Small intestine (tissue), 7 donors: ENCODE results near the gene GNPAT. TPM values are rescaled to one million over a fixed set of nuclear protein-coding genes. Genes with fewer than 3 reads are reported as not detected.

Experiments used
- DNase-seq, 2 donors: peaks; one replicate each; pipeline versions ENCODE4 v3.0.0 to v3.0.0-alpha.2; 2013
- FAIRE-seq: peaks from 2 replicates; lab custom pipeline; 2012; peaks lifted over from hg19 to GRCh38; lab: Jason Lieb, UNC
- H3K27ac ChIP-seq, 3 donors: one replicate each; pipeline ENCODE4 v1.5.1; 2013; ENCODE audit warnings: low read length in 2 of 3, mild to moderate bottlenecking in 2 of 3, control low read depth in 1 of 3, inconsistent platforms in 1 of 3, low read depth in 1 of 3, moderate library complexity in 1 of 3
- H3K27me3 ChIP-seq, 3 donors: one replicate each; pipeline ENCODE4 v1.6.1; 2013; ENCODE audit warnings: low read length in 3 of 3, inconsistent platforms in 1 of 3; ENCODE audit not compliant: control insufficient read depth in 3 of 3, insufficient read depth in 3 of 3
- H3K36me3 ChIP-seq, 3 donors: one replicate each; pipeline ENCODE4 v1.6.1; 2013; ENCODE audit warnings: low read length in 3 of 3, inconsistent platforms in 1 of 3, low read depth in 1 of 3, mild to moderate bottlenecking in 1 of 3, moderate library complexity in 1 of 3; ENCODE audit not compliant: control insufficient read depth in 3 of 3, insufficient read depth in 2 of 3
- H3K4me1 ChIP-seq, 3 donors: one replicate each; pipeline ENCODE4 v1.6.1; 2013; ENCODE audit warnings: low read length in 2 of 3, inconsistent platforms in 1 of 3, low read depth in 1 of 3, mild to moderate bottlenecking in 1 of 3, moderate library complexity in 1 of 3; ENCODE audit not compliant: control insufficient read depth in 3 of 3, insufficient read depth in 2 of 3
- H3K4me3 ChIP-seq, 3 donors: one replicate each; pipeline ENCODE4 v1.5.1; 2013; ENCODE audit warnings: low read length in 3 of 3, control low read depth in 1 of 3, inconsistent platforms in 1 of 3, low read depth in 1 of 3, mild to moderate bottlenecking in 1 of 3, moderate library complexity in 1 of 3
- H3K9me3 ChIP-seq, 2 donors: one replicate each; pipeline ENCODE4 v1.6.1; 2013; ENCODE audit warnings: low read depth in 1 of 2, low read length in 1 of 2; ENCODE audit not compliant: control insufficient read depth in 2 of 2, insufficient read depth in 1 of 2
- WGBS, 3 donors: extraction: QIAGEN DNeasy Blood & Tissue Kit; methylation state at CpG; one replicate each; pipeline ENCODE4 v1.1.7; 2013; 5-methylcytosine and 5-hydroxymethylcytosine counted together
- polyA plus RNA-seq, 4 donors: library from polyadenylated mRNA; stranded (reverse) in 3 of 4; unstranded in 1 of 4; fragments of 200-250 nt in 3 of 4; fragments of 120-200 nt in 1 of 4; gene quantifications; one replicate each; pipeline versions ENCODE4 v1.2.1 to v1.2.3, GENCODE V29; 2013
- donor health status: healthy with polysubstance abuse.
- donor health status: control.
- donor health status: control.
- donor health status: Bipolar disorder and iron deficiency.
- donor health status: healthy.

GNPAT gene
- polyA plus RNA-seq, 4 donors, result 43.4 to 69.4 (median 56.6) TPM

DNA sequence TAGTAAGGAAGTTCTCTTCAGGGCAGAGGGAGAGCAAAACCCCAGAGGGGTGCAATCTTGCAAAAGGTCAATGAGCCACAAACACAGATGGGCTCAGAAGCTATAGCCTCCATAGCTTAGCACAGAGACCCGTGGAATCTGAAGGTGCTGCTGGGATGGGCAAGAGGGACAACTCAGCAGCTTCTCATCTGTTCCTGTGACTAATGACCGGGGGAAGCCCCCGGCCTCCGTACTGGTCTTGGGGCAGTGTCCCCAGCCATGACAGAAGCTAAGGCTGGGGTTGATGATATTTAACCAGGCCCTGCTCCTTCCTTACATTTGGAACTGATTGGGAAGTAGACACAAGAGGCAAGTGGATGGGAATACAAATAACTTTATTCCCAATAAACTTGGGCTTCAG lies 77.6 kb downstream of the GNPAT start:
- H3K27me3 ChIP-seq, result no peaks in the 10 kb centered on the region
- H3K4me1 ChIP-seq, result no peaks in the 10 kb centered on the region
- H3K9me3 ChIP-seq, result peaks cover 0 to 2% of the 10 kb centered on the region in 2 donors
- DNase-seq (no peak), FAIRE-seq (no peak)
- 89 to 95% (median 92%) methylated on average over 4 of the region's 4 CpGs for WGBS, 3 donors
- H3K27ac ChIP-seq, result no peak overlapping the region
- H3K36me3 ChIP-seq, result no peaks in the 10 kb centered on the region
- H3K4me3 ChIP-seq, result no peak overlapping the region

DNA sequence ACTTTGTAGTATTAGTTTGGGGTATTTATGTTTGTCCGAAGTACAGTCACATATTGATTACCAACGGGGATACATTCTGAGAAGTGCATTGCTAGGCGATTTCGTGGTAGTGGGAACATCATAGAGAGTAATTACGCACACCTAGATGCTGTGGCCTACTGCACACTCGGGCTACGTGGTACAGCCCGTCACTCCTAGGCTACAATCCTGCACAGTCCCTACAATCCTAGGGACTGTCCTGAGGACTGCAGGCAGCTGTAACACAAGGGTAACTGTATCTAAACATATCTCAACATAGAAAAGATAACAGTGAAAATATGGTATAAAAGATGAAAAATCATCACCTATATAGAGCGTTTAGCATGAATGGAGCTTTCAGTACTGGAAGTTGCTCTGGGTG lies 78.1 kb downstream of the GNPAT start:
- no peak for FAIRE-seq
- 91 to 93% (median 91%) methylated on average over 9 of the region's 9 CpGs for WGBS, 3 donors
- H3K36me3 ChIP-seq, result no peaks in the 10 kb centered on the region
- H3K9me3 ChIP-seq, result peaks cover 0 to 2% of the 10 kb centered on the region in 2 donors
- H3K27me3 ChIP-seq, result no peaks in the 10 kb centered on the region
- H3K4me1 ChIP-seq, result no peaks in the 10 kb centered on the region
- no peak for DNase-seq
- no peak overlapping the region for H3K4me3 ChIP-seq
- no peak overlapping the region for H3K27ac ChIP-seq

DNA sequence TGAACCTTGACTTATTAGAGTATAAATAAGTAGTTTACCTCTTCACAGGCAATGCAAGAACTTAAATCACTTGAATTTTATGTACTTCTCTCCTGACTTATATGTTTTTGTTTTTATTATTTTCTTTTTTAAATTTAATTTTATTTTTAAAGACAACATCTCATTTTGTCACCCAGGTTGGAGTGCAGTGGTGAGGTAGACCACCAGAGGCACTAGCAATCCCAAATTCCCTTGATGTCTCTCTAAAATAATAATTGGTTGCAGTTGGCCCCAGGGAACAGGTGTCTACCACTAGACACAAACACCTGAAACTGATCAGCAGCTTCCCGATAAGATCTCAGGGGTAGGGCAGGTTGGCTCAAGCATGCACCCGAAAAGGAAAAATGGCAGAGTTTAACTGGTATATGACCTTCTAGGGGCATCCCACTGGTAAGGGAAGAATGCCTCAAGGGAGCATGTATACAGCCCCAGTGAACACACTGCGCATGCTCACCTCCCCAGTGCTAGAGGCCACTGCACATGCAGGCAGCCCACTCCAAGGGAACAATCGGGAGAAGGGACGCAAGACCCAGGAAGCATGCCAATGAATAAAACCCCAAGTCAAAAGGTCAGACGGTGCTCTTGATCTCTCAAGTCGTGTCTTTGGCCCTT lies 82.0 kb downstream of the GNPAT start:
- H3K4me1 ChIP-seq, result no peaks in the 10 kb centered on the region
- no peak overlapping the region for H3K27ac ChIP-seq
- no peaks in the 10 kb centered on the region for H3K36me3 ChIP-seq
- 70 to 71% (median 70%) methylated on average over 7 of the region's 7 CpGs for WGBS, 3 donors
- no peak for DNase-seq
- no peak overlapping the region for H3K4me3 ChIP-seq
- no peaks in the 10 kb centered on the region for H3K9me3 ChIP-seq
- FAIRE-seq, result no peak
- no peaks in the 10 kb centered on the region for H3K27me3 ChIP-seq

GRCh38 chr1:231324660-231325059 lies 83.6 kb downstream of the GNPAT start:
- WGBS, 3 donors, result 82 to 90% (median 87%) methylated on average over 5 of the region's 5 CpGs
- FAIRE-seq, result no peak

DNA sequence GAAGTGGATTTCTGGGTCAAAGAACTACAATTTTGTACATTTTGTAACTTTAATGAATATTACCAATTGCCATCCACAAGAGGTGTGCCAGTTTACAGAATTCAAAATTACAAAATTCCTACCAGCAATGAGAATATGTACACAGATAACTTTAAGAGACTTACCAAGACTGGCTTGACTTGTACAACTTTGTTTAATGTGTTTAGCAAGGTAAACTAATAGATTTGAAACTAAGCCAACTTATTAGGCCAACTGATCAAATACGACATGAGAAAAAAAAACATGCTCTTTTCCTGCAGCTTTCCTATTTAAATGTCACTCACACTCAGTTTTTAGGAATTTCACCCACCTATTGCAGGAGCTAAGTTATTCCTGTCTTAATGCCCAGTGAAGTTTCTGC lies 85.2 kb downstream of the GNPAT start:
- H3K36me3 ChIP-seq, result peaks cover 0 to 2% (median 0%) of the 10 kb centered on the region in 3 donors
- no peak overlapping the region for H3K4me3 ChIP-seq
- no peaks in the 10 kb centered on the region for H3K9me3 ChIP-seq
- 38 to 58% (median 54%) methylated on average over 1 of the region's 1 CpG for WGBS, 3 donors
- FAIRE-seq (no peak), DNase-seq (no peak)
- no peaks in the 10 kb centered on the region for H3K27me3 ChIP-seq
- H3K27ac ChIP-seq, result no peak overlapping the region
- no peaks in the 10 kb centered on the region for H3K4me1 ChIP-seq

More at GRCh38 chr1:231324660-231325059, 83.6 kb downstream of the GNPAT start:
- H3K27me3 ChIP-seq, result no peaks in the 10 kb centered on the region
- no peak overlapping the region for H3K4me3 ChIP-seq
- no peak for DNase-seq
- H3K27ac ChIP-seq, result no peak overlapping the region
- no peaks in the 10 kb centered on the region for H3K9me3 ChIP-seq
- no peaks in the 10 kb centered on the region for H3K4me1 ChIP-seq
- H3K36me3 ChIP-seq, result no peaks in the 10 kb centered on the region

Other genes with a start within 250 kb of the GNPAT start
- gene FAM89A, start 201.0 kb upstream of the GNPAT start, polyA plus RNA-seq, result 1 to 10 TPM in 3 of 4 donors, under 1 TPM in 1; 0.89 to 7.5 (median 3.5) TPM
- under 1 TPM in 3 of 4 donors, not detected in 1; under 0.01 to 0.39 (median 0.21) TPM for gene TRIM67, start 79.2 kb upstream of the GNPAT start, polyA plus RNA-seq
- gene EXOC8, start 96.6 kb downstream of the GNPAT start, polyA plus RNA-seq, result 10 to 100 TPM in 1 of 4 donors, 1 to 10 TPM in 3; 3.2 to 13.7 (median 4.7) TPM
- 1 to 10 TPM; 3.8 to 8.6 (median 4.2) TPM for gene SPRTN, start 97.1 kb downstream of the GNPAT start, polyA plus RNA-seq
- gene EGLN1, start 181.1 kb downstream of the GNPAT start, polyA plus RNA-seq, result 10 to 100 TPM; 15.1 to 27.8 (median 22.2) TPM